Ishikawa (cell line): ENCODE data around the gene PIAS4.

Experiments used
- CREB1 ChIP-seq: IDR thresholded peaks from 2 replicates; pipeline ENCODE4 v1.6.1; 2012; ENCODE audit warnings: low read depth
- EGR1 ChIP-seq: IDR thresholded peaks from 2 replicates; pipeline ENCODE4 v1.6.1; 2012
- EP300 ChIP-seq: IDR thresholded peaks from 2 replicates; pipeline ENCODE4 v1.6.1; 2012; ENCODE audit warnings: borderline replicate concordance
- FOXM1 ChIP-seq: IDR thresholded peaks from 2 replicates; pipeline ENCODE4 v1.6.1; 2012; ENCODE audit warnings: low read depth, borderline replicate concordance
- MAX ChIP-seq: IDR thresholded peaks from 2 replicates; pipeline ENCODE4 v1.6.1; 2012
- NFIC ChIP-seq: IDR thresholded peaks from 2 replicates; pipeline ENCODE4 v1.6.1; 2012
- RAD21 ChIP-seq: IDR thresholded peaks from 2 replicates; pipeline ENCODE4 v1.6.1; 2012; ENCODE audit warnings: low read depth
- TAF1 ChIP-seq: IDR thresholded peaks from 2 replicates; pipeline ENCODE4 v1.6.1; 2012; ENCODE audit warnings: low read depth, mild to moderate bottlenecking
- TEAD4 ChIP-seq: IDR thresholded peaks from 2 replicates; pipeline ENCODE4 v1.6.1; 2012
- YY1 ChIP-seq: IDR thresholded peaks from 2 replicates; pipeline ENCODE4 v1.6.1; 2012; ENCODE audit warnings: low read depth
- ZBTB7A ChIP-seq: IDR thresholded peaks from 2 replicates; pipeline ENCODE4 v1.6.1; 2012; ENCODE audit warnings: low read depth

GRCh38 chr19:4012975-4013634 lies 5.6 kb downstream of the PIAS4 start:
- TF ChIP-seq NFIC (no peak), EP300 (no peak), FOXM1 (no peak), MAX (no peak), ZBTB7A (no peak), TEAD4 (no peak), TAF1 (no peak), YY1 (no peak), CREB1 (no peak), RAD21 (no peak), EGR1 (no peak)
